OCI-LY1 (cell line): Measurements from ENCODE around the gene PPP1R14D.

Experiments
- H2AFZ ChIP-seq: fragments of 200-600 bp; sonication (generic), shearing (Covaris generic); 2 replicates; pipeline ENCODE4 v1.6.0; 2014; ENCODE audit warnings: antibody characterized with exemption, mild to moderate bottlenecking, low read length
- H3F3A ChIP-seq: fragments of 200-600 bp; sonication (generic), shearing (Covaris generic); 2 replicates; pipeline ENCODE4 v1.6.0; 2014; ENCODE audit warnings: mild to moderate bottlenecking, antibody characterized with exemption, low read length, moderate library complexity; ENCODE audit not compliant: insufficient read depth
- H3K27ac ChIP-seq: fragments of 200-600 bp; sonication (generic); 2 replicates; pipeline ENCODE4 v1.5.1; 2014; ENCODE audit warnings: low read length, mixed run types, mild to moderate bottlenecking, low read depth; ENCODE audit not compliant: poor library complexity, severe bottlenecking
- H3K27me3 ChIP-seq: fragments of 200-600 bp; sonication (generic); 2 replicates; pipeline ENCODE4 v1.6.0; 2014; ENCODE audit warnings: antibody characterized with exemption, mild to moderate bottlenecking, low read length, moderate library complexity; ENCODE audit not compliant: insufficient read depth
- H3K36me3 ChIP-seq: fragments of 200-600 bp; sonication (generic); 2 replicates; pipeline ENCODE4 v1.6.1; 2014; ENCODE audit warnings: mild to moderate bottlenecking, antibody characterized with exemption, low read length, moderate library complexity, mixed read lengths; ENCODE audit not compliant: insufficient read depth
- H3K4me1 ChIP-seq: fragments of 200-600 bp; sonication (generic); 2 replicates; pipeline ENCODE4 v1.5.1; 2014; ENCODE audit warnings: mild to moderate bottlenecking, low read length, moderate library complexity; ENCODE audit not compliant: insufficient read depth, severe bottlenecking
- H3K4me2 ChIP-seq: fragments of 200-600 bp; sonication (generic), shearing (Covaris generic); 2 replicates; pipeline ENCODE4 v1.6.1; 2014; ENCODE audit warnings: low read length
- H3K4me3 ChIP-seq: fragments of 200-600 bp; sonication (generic); 2 replicates; pipeline ENCODE4 v1.5.1; 2014; ENCODE audit warnings: low read length, low read depth, mild to moderate bottlenecking, mixed read lengths; ENCODE audit not compliant: poor library complexity, severe bottlenecking
- H3K79me2 ChIP-seq: fragments of 200-600 bp; shearing (Covaris generic); 2 replicates; pipeline ENCODE4 v1.6.1; 2016; ENCODE audit warnings: mixed run types, low read length, mixed read lengths; ENCODE audit not compliant: insufficient read depth
- H3K9ac ChIP-seq: fragments of 200-600 bp; sonication (generic), shearing (Covaris generic); 2 replicates; pipeline ENCODE4 v1.6.1; 2014; ENCODE audit warnings: mild to moderate bottlenecking, low read length, mixed read lengths
- H3K9me2 ChIP-seq: fragments of 200-600 bp; sonication (generic), shearing (Covaris generic); 2 replicates; pipeline ENCODE4 v1.6.1; 2014; ENCODE audit warnings: low read depth, mild to moderate bottlenecking, low read length, mixed read lengths
- H3K9me3 ChIP-seq: fragments of 200-600 bp; shearing (Covaris generic); 2 replicates; pipeline ENCODE4 v1.6.1; 2014; ENCODE audit warnings: low read length, mixed read lengths
- H4K20me1 ChIP-seq: fragments of 200-600 bp; sonication (generic), shearing (Covaris generic); 2 replicates; pipeline ENCODE4 v1.6.0; 2016; ENCODE audit warnings: mild to moderate bottlenecking, low read length; ENCODE audit not compliant: insufficient read depth
- CTCF ChIP-seq: fragments of 200-600 bp; sonication (generic), shearing (Covaris generic); IDR thresholded peaks from 2 replicates; pipeline ENCODE4 v1.5.1; 2017; ENCODE audit warnings: mild to moderate bottlenecking, antibody characterized with exemption, low read length, moderate library complexity, mixed read lengths
- EZH2 ChIP-seq: fragments of 200-600 bp; sonication (generic), shearing (Covaris generic); IDR thresholded peaks from 2 replicates; pipeline ENCODE4 v1.8.0; 2017; ENCODE audit warnings: borderline replicate concordance, mixed run types, mild to moderate bottlenecking, antibody characterized with exemption, low read length, moderate library complexity, mixed read lengths

The PPP1R14D gene

GRCh38 chr15:40803076-40803475 lies 25.4 kb downstream of the PPP1R14D start:
- no peaks in the 10 kb centered on the region for H3F3A ChIP-seq
- H3K9me2 ChIP-seq = no peaks in the 10 kb centered on the region
- H3K36me3 ChIP-seq = peaks cover 1% of the 10 kb centered on the region; the same call in 1 of the 2 replicates
- no peak overlapping the region for H3K27ac ChIP-seq
- H3K4me1 ChIP-seq = peaks cover 13% of the 10 kb centered on the region
- H3K27me3 ChIP-seq = no peaks in the 10 kb centered on the region
- 0 out of 2 replicates have a peak, but pooled peaks cover 3% of the 10 kb centered on the region for H3K79me2 ChIP-seq
- H3K4me2 ChIP-seq = no peak overlapping the region
- H3K9me3 ChIP-seq = no peaks in the 10 kb centered on the region
- H2AFZ ChIP-seq = no peak overlapping the region
- H4K20me1 ChIP-seq = no peaks in the 10 kb centered on the region
- TF ChIP-seq CTCF (no peak), EZH2 (no peak)
- H3K9ac ChIP-seq = no peak overlapping the region
- no peak overlapping the region for H3K4me3 ChIP-seq

DNA sequence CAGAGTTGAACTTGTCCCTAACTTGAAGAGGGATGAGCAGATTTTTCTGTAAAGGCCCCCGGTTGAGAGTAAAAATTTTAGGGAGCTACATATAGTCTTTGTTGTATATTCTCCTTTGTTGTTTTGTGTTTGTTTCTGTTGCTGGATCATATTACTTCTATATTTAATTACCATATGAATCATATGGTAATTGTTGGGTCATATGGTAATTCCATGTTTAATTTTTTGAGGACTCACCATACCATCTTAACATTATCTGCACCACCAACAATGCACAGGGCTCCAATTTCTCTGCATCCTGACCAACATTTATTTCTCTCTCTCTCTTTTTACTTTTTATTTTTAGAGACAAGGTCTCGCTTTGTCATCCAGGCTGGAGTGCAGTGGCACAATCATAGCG lies 29.0 kb downstream of the PPP1R14D start:
- Histone ChIP-seq H3K4me3 (no peak overlapping the region), H3K4me2 (no peak overlapping the region)

GRCh38 chr15:40796512-40796911 lies 32.0 kb downstream of the PPP1R14D start:
- peaks cover 14% of the 10 kb centered on the region; the same call in 1 of the 2 replicates for H3K36me3 ChIP-seq
- TF ChIP-seq CTCF (no peak), EZH2 (no peak)
- no peaks in the 10 kb centered on the region for H3F3A ChIP-seq
- H3K4me1 ChIP-seq = no peaks in the 10 kb centered on the region
- H3K27me3 ChIP-seq = no peaks in the 10 kb centered on the region
- no peak overlapping the region for H3K4me2 ChIP-seq
- no peak overlapping the region for H3K27ac ChIP-seq
- no peaks in the 10 kb centered on the region for H3K9me3 ChIP-seq
- no peaks in the 10 kb centered on the region for H3K9me2 ChIP-seq
- H2AFZ ChIP-seq = no peak overlapping the region
- H3K9ac ChIP-seq = no peak overlapping the region
- no peaks in the 10 kb centered on the region for H4K20me1 ChIP-seq
- H3K4me3 ChIP-seq = no peak overlapping the region
- no peaks in the 10 kb centered on the region for H3K79me2 ChIP-seq

More for the DNA sequence above, 29.0 kb downstream of the PPP1R14D start:
- Histone ChIP-seq H3F3A (no peaks in the 10 kb centered on the region), H3K4me1 (no peaks in the 10 kb centered on the region), H3K36me3 (peaks cover 3% of the 10 kb centered on the region; the same call in 1 of the 2 replicates), H3K79me2 (no peaks in the 10 kb centered on the region), H2AFZ (no peak overlapping the region), H4K20me1 (no peaks in the 10 kb centered on the region), H3K9ac (no peak overlapping the region), H3K9me2 (no peaks in the 10 kb centered on the region), H3K9me3 (no peaks in the 10 kb centered on the region), H3K27me3 (no peaks in the 10 kb centered on the region), H3K27ac (no peak overlapping the region)
- TF ChIP-seq EZH2 (no peak), CTCF (no peak)
